GM12892 (cell line): ENCODE measurements around the gene GLMN.

ENCODE experiments used
- POLR2A ChIP-seq: IDR thresholded peaks from 2 replicates; pipeline ENCODE4 v1.6.1; 2011; ENCODE audit warnings: low read depth, low read length, control low read depth
- POLR2AphosphoS5 ChIP-seq: IDR thresholded peaks from 2 replicates; pipeline ENCODE4 v1.6.1; 2011; ENCODE audit warnings: low read depth, low read length, control low read depth

- TF ChIP-seq POLR2A (no peak), POLR2AphosphoS5 (no peak)
Measured at GRCh38 chr1:92203105-92203504, 95.7 kb downstream of the GLMN start.
